ENCODE data around the gene GPHA2.
A peak's percentile ranks its signal among the peaks of the same experiment; 100 is the strongest.

Gene GPHA2

GRCh38 chr11:64893194-64894069 is 42.3 kb downstream of the GPHA2 start:
- TF ChIP-seq, protein P1, sequence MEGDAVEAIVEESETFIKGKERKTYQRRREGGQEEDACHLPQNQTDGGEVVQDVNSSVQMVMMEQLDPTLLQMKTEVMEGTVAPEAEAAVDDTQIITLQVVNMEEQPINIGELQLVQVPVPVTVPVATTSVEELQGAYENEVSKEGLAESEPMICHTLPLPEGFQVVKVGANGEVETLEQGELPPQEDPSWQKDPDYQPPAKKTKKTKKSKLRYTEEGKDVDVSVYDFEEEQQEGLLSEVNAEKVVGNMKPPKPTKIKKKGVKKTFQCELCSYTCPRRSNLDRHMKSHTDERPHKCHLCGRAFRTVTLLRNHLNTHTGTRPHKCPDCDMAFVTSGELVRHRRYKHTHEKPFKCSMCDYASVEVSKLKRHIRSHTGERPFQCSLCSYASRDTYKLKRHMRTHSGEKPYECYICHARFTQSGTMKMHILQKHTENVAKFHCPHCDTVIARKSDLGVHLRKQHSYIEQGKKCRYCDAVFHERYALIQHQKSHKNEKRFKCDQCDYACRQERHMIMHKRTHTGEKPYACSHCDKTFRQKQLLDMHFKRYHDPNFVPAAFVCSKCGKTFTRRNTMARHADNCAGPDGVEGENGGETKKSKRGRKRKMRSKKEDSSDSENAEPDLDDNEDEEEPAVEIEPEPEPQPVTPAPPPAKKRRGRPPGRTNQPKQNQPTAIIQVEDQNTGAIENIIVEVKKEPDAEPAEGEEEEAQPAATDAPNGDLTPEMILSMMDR (IDR thresholded peaks at IDR 0.05; ENCODE audit: extremely low read depth, insufficient read depth, missing control alignments), result peak; percentile 2
- in situ Hi-C loops (cut with MboI; ENCODE audit: low pct_unique_long_range_greater_than_20kb, low sequenced_read_pairs, unreplicated experiment), result loop anchor here (5.0 kb wide), 1 partner anchor 46 kb away; no protein-coding TSS in a partner anchor
- no peak for DNase-seq (ENCODE audit: low spot score)

DNA sequence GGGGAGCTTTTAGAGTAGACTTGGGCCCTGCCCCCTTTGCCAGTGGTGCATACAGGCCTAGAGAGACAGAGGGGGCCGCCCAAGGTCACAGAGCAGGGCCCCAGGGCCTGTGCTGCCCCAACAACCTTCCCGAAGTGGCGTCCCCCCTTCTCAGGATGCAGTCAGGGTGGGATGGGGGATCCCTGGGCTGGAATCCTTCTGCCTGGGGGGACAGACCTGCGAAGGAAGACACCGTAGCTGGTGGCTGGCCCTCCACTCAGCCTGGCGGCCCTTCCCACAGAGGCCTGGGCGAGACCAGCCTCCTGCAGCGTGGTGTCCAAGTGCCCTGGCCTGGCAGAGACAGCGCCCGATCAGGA is 42.9 kb downstream of the GPHA2 start:
- in situ Hi-C loops (cut with MboI; ENCODE audit: low pct_unique_long_range_greater_than_20kb, low sequenced_read_pairs, unreplicated experiment), result loop anchor here (5.0 kb wide), 1 partner anchor 46 kb away; no protein-coding TSS in a partner anchor
- TF ChIP-seq, protein P1 (IDR thresholded peaks at IDR 0.05; ENCODE audit: extremely low read depth, insufficient read depth, missing control alignments), result no peak

GRCh38 chr11:64892411-64892831 is 43.3 kb downstream of the GPHA2 start:
- no peak for DNase-seq (ENCODE audit: low spot score)
- TF ChIP-seq, protein P1 (IDR thresholded peaks at IDR 0.05; ENCODE audit: extremely low read depth, insufficient read depth, missing control alignments), result no peak

More for the DNA sequence above, 42.9 kb downstream of the GPHA2 start:
- no peak for DNase-seq (ENCODE audit: low spot score)

GRCh38 chr11:64891880-64892279 is 43.8 kb downstream of the GPHA2 start:
- TF ChIP-seq, protein P1 (IDR thresholded peaks at IDR 0.05; ENCODE audit: extremely low read depth, insufficient read depth, missing control alignments), result no peak

More at GRCh38 chr11:64892411-64892831, 43.3 kb downstream of the GPHA2 start:
- in situ Hi-C loops (cut with MboI; ENCODE audit: low pct_unique_long_range_greater_than_20kb, low sequenced_read_pairs, unreplicated experiment), result loop anchor here (5.0 kb wide), 1 partner anchor 45 kb away; no protein-coding TSS in a partner anchor

GRCh38 chr11:64891215-64891848 is 44.4 kb downstream of the GPHA2 start:
- DNase-seq (ENCODE audit: low spot score), result no peak
- in situ Hi-C loops (cut with MboI; ENCODE audit: low pct_unique_long_range_greater_than_20kb, low sequenced_read_pairs, unreplicated experiment), result loop anchor here (5.0 kb wide), 1 partner anchor 44 kb away; no protein-coding TSS in a partner anchor

More at GRCh38 chr11:64891880-64892279, 43.8 kb downstream of the GPHA2 start:
- in situ Hi-C loops (cut with MboI; ENCODE audit: low pct_unique_long_range_greater_than_20kb, low sequenced_read_pairs, unreplicated experiment), result loop anchor here (5.0 kb wide), 1 partner anchor 45 kb away; no protein-coding TSS in a partner anchor
- DNase-seq (ENCODE audit: low spot score), result no peak

DNA sequence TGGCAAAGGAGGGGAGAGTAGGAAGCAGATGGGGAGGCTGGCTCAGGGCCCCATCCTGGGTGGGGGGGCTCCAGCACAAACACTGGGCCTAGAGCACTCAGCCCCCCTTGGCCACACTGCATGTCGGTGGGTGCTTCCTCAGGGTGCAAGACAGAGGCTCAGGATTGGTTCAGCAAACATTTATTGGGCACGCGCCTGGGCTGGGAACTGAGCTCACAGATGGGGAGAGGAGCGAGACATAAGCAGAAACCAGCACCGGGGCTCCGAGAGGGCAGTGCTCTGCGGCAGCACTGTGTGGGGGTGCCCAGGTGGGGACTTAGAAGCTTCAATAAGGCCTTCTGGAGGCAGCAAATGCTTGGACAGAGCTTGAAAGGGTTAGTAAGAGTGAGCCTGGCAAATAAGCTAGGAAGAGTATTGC is 45.2 kb downstream of the GPHA2 start:
- no peak for DNase-seq (ENCODE audit: low spot score)
- in situ Hi-C loops (cut with MboI; ENCODE audit: low pct_unique_long_range_greater_than_20kb, low sequenced_read_pairs, unreplicated experiment), result loop anchor here (5.0 kb wide), 1 partner anchor 43 kb away; no protein-coding TSS in a partner anchor
- TF ChIP-seq, protein P1 (IDR thresholded peaks at IDR 0.05; ENCODE audit: extremely low read depth, insufficient read depth, missing control alignments), result no peak

More at GRCh38 chr11:64891215-64891848, 44.4 kb downstream of the GPHA2 start:
- TF ChIP-seq, protein P1 (IDR thresholded peaks at IDR 0.05; ENCODE audit: extremely low read depth, insufficient read depth, missing control alignments), result no peak
